ENCODE results near the gene ARID1A.
"Not testable (repeated sequence)": the region's sequence is repeated elsewhere in the genome, so short reads cannot be mapped to it uniquely, and the experiment has no call there.

The ARID1A gene

GRCh38 chr1:26697978-26698849 lies 2.4 kb downstream of the ARID1A start:
- DNase-seq (ENCODE audit: low read depth), result no peak

GRCh38 chr1:26700711-26701110 lies 4.9 kb downstream of the ARID1A start:
- DNase-seq (ENCODE audit: low read depth), result no peak

DNA sequence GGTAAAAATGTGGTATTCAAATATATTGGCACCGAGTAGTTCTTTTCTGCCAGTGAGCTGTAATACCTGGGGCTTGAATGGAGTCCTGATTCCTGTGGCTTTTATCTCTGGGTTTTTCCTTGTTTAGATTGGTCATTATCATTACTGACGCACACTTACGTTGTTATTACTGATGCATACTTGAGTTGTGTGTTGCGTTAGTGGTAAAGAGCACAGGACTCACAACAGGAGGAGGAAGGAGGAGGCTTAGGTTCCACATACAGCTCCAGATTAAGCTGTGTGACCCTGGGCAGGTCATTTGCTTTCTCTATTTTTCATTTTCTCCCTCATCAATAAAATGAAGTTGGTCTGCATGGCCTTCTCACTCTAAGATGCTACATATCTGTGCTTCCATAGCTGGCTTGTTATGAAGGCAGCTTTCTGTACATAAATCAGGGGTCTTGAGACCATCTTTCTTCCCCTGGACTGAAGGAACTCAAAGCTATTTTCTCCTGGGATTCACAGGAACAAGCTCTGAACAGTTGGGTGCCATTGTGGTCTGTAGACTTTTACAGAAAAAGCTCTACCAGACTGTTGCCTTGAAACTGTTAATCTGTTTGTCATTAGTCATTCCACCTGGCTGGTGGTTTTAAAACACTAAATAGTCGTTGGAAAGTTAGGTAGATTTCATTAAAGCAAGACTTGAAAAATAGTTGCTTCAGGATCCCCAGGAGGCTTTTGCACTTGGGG lies 5.6 kb downstream of the ARID1A start:
- no peak for DNase-seq (ENCODE audit: low read depth)

DNA sequence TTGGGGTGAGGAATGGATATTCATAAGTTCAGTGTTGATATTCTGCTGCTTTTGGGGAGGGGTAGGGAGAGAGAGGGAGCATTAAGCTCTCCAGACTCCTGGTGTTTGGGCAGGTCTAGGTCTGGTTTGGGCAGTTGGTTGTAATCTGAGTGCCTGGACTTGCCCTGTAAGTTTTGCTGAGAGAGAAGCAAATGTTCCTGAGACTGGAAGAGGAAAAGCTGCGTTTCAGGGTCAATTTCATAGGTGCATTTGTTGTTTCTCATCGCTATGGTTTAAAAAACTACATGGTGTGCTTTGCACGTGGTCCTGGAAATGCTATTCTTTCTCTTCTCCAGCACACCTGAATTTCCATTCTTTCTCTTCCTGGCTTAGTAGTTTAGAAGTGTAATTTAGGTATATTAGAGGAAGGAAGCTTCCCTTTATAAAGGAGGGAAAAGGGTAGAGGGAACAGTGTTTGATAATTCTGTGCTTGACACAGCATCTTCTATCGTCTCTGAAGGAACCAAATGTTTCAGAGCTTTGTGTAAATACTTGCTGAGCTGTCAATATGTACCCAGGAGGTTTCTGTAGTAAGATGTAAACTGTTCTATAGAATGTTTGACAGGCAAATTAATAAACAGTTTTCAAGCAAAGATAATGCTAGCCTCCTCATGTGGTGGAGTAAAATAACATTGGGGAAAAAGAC lies 6.3 kb downstream of the ARID1A start:
- DNase-seq (ENCODE audit: low read depth), result no peak

DNA sequence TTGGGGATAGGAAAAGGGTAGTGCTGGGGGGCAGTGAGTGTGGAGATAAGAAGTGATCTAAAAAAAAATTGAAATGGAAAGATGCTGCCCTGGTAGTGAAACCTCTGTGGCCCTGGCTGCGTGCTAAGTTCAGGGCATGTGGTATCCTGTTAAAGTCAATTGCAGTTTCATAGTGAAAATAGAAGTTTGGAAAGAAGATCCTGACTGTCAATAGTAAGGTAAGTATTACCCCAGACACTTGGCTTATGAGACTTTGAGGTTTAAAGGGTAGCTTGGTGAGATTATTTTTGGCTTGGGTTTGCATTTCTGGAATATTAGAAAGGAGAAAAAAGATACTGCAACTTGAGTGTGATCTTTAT lies 6.8 kb downstream of the ARID1A start:
- DNase-seq (ENCODE audit: low read depth), result no peak

GRCh38 chr1:26703478-26703877 lies 7.7 kb downstream of the ARID1A start:
- DNase-seq (ENCODE audit: low read depth), result no peak

- DNase-seq (ENCODE audit: low read depth), result no peak
Measured at GRCh38 chr1:26704629-26705028, 8.8 kb downstream of the ARID1A start.

GRCh38 chr1:26705227-26705626 lies 9.4 kb downstream of the ARID1A start:
- DNase-seq (ENCODE audit: low read depth), result not testable (repeated sequence)

DNA sequence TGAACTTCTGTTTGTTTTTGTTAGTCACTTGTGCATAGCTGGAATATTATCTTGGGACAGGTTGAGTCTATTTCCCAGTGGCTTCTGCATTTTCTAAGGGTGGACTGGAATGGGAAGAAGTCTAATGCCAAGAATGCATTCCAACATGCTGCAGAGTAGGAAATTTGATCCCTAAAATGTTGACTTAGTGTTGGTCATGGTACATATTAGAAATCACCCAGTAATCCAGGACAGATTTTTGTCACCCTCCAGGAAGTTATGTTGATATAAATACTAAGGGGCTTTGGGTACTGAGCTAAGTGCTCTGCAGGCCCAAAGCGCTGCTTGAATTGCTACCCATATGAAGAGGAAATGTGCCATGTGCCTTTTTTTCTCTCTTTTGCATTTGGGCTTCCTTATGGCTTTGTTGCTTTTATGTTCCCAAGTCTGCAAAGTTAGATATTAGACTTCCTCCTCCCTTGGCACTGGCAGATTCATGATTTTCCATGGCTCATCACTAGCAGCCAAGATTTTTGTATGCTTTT lies 10.0 kb downstream of the ARID1A start:
- DNase-seq (ENCODE audit: low read depth), result no peak

GRCh38 chr1:26706315-26706714 lies 10.5 kb downstream of the ARID1A start:
- DNase-seq (ENCODE audit: low read depth), result no peak

GRCh38 chr1:26710811-26711210 lies 15.0 kb downstream of the ARID1A start:
- DNase-seq (ENCODE audit: low read depth), result no peak

DNA sequence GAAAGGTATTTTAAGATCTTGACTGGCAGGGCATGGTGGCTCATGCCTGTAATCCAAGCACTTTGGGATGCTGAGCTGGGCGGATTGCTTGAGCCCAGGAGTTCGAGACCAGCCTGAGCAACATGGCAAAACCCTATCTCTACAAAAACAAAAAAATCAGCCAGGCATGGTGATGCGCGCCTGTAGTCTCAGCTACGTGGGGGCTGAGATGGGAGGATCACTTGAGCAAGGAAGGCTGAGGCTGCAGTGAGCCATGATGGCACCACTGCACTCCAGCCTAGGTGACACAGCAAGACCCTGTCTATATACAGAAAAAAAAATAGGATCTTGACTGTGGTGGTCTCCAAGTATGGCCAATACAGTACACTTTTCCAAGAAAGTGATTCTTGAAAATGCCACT lies 16.0 kb downstream of the ARID1A start:
- DNase-seq (ENCODE audit: low read depth), result no peak

GRCh38 chr1:26717017-26717491 lies 21.2 kb downstream of the ARID1A start:
- no peak for DNase-seq (ENCODE audit: low read depth)

DNA sequence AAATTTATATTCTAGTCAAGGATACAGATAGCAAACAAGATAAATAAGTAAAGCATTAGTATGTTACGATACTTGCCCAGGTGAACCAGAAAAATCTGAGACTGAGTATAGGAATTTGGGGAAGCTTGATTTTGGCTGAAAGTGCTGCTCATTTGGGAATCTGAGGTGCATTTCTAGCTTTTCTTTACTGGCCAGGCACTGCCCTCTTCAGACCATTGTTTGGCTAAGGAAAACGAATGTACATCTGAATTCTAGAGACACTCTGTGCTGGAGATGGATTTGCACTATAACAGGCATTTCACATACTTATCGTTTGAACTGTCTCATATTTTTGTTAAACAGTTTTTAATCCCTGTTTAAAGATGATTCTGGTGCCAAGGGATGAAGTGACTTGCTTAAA lies 23.4 kb downstream of the ARID1A start:
- DNase-seq (ENCODE audit: low read depth), result no peak

DNA sequence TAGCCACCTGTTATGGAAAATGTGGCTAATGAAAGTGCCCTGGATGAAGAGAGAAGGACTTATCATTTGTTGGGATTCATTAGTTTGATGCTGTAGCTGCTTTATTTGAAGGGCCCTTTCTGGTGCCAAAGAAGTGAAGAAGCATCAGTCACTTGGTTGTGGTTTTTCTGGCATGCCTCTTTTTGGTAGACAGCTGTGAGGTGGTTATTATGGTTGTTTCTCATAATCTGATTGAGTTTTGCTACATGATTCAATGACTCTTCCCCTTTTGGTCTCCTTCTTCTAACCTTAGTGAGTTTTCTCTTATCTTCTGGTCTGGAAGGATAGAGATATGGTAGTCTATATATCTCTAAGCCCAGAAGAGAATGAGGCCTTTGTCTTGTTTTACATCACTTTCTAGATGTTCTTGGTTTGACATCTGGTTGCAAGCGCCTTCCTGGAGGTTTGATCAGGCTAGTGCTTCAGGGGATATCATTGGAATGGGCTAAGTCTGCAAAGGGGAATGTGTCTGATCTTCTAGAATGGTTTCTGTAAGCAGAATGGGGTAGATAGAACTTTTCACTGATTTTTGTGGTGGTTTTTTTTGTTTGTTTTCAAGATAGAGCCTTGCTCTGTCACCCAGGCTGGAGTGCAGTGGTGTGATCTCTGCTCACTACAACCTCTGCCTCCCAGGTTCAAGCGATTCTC lies 26.0 kb downstream of the ARID1A start:
- no peak for DNase-seq (ENCODE audit: low read depth)

DNA sequence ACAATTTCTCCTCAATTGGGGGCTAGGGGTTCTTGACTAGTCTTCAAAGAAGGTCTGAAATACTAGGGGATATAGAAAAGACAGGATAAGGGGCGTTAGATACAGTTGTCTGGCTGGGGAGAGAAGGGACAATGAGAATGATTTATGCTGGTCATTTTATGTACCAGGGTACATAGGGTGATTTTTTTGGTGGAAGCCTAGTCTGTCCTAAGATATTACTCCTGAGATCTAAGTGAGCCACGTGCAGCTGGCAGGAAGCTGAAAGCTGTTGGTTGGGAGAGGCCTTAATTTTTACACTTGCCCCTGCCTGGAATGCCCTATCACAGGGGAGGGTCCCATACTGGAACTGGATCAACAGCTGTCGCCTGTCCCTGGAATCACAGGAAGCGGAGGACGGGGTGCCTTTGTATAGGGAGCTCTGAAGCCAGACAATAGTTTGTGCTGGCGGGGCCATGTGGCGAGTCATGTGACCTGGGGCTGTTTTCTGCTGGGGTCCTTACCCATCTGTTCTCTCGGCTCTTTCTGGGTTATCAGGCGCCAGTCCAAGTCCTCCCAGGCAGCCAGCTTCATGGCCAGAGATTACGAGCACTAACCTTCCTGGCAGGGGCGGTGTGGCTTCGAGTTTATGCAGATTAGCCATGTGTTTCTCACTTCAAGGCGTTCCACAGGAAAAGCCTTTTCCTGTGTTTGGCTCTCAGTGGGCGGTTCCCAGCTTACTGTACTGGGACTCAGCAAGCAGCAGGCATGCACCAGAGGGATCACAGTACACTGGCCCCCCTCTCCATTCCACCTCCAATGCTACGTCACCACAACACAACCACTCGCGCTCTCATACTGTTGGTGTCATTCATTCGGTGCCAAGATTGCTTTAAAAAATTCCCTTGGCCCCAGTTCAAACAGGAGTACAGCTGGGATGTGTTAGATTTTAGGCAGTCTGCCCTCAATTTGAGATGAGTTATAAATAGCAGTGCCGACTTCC lies 27.5 kb downstream of the ARID1A start:
- peak; percentile 19 for DNase-seq (ENCODE audit: low read depth)

GRCh38 chr1:26724118-26724517 lies 28.3 kb downstream of the ARID1A start:
- no peak for DNase-seq (ENCODE audit: low read depth)

- no peak for DNase-seq (ENCODE audit: low read depth)
Measured at GRCh38 chr1:26724926-26725325, 29.1 kb downstream of the ARID1A start.

DNA sequence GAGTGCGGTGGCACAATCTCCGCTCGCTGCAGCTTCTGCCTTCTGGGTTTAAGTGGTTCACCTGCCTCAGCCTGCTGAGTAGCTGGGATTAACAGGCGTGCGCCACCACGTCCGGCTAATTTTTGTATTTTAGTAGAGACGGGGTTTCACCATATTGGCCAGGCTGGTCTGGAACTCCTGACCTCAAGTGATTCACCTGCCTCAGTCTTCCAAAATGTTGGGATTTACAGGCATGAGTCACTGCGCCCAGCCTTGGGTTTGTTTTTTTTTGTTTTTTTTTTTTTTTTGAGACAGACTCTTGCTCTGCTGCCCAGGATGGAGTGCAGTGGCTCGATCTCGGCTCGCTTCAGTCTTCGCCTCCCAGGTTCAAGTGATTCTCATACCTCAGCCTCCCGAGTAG lies 30.1 kb downstream of the ARID1A start:
- DNase-seq (ENCODE audit: low read depth), result not testable (repeated sequence)

- no peak for DNase-seq (ENCODE audit: low read depth)
Measured at GRCh38 chr1:26726784-26727183, 31.0 kb downstream of the ARID1A start.

GRCh38 chr1:26727476-26727875 lies 31.7 kb downstream of the ARID1A start:
- no peak for DNase-seq (ENCODE audit: low read depth)

Measured in stimulated activated CD8-positive, alpha-beta memory T cell treated with anti-CD3 and anti-CD28 coated beads, Interleukin-15, amount 100 ng/mL, for 1 hour (primary cell).